Spinal cord (tissue), 10 donors: ENCODE measurements around the gene RAB33B. TPM values are rescaled to one million over a fixed set of nuclear protein-coding genes. Genes with fewer than 3 reads are reported as not detected.
"Not testable (repeated sequence)": the region's sequence is repeated elsewhere in the genome, so short reads cannot be mapped to it uniquely, and the experiment has no call there.

Experiments
- DNase-seq, 6 donors: peaks; one replicate each; pipeline versions ENCODE4 v3.0.0 to v3.0.0-alpha.2; 2013 to 2015; ENCODE audit warnings: low spot score in 6 of 6, low read depth in 4 of 6
- H3K27ac ChIP-seq: one replicate; pipeline ENCODE4 v1.5.1; 2013; ENCODE audit warnings: low read depth, low read length, control low read depth
- H3K27me3 ChIP-seq: one replicate; pipeline ENCODE4 v1.6.1; 2013; ENCODE audit warnings: low read length; ENCODE audit not compliant: control insufficient read depth, insufficient read depth
- H3K36me3 ChIP-seq: one replicate; pipeline ENCODE4 v1.6.1; 2013; ENCODE audit warnings: low read length; ENCODE audit not compliant: control insufficient read depth, insufficient read depth
- H3K4me1 ChIP-seq: one replicate; pipeline ENCODE4 v1.6.1; 2013; ENCODE audit warnings: low read length; ENCODE audit not compliant: control insufficient read depth, insufficient read depth
- H3K4me3 ChIP-seq: one replicate; pipeline ENCODE4 v1.5.1; 2013; ENCODE audit warnings: low read depth, low read length, control low read depth
- H3K9me3 ChIP-seq: one replicate; pipeline ENCODE4 v1.6.1; 2013; ENCODE audit warnings: low read length; ENCODE audit not compliant: control insufficient read depth, insufficient read depth
- WGBS: methylation state at CpG from one replicate; pipeline ENCODE4 v1.1.5; 2013; ENCODE audit warnings: missing lambda C conversion rate; ENCODE audit not compliant: insufficient coverage; 5-methylcytosine and 5-hydroxymethylcytosine counted together
- long read RNA-seq, 4 donors: transcript quantifications; one replicate each; lab custom pipeline, GENCODE V29; 2026
- polyA plus RNA-seq, 2 donors: library from polyadenylated mRNA; unstranded; fragments of 120-200 nt; gene quantifications; one replicate each; pipeline ENCODE4 v1.2.1, GENCODE V29; 2013; ENCODE audit not compliant: insufficient read length in 2 of 2
- total RNA-seq, 2 donors: library from RNA; depleted of rRNA in 1 of 2; stranded (reverse); fragments of 120-200 nt in 1 of 2; fragments of >200 nt in 1 of 2; gene quantifications; one replicate each; pipeline versions ENCODE4 v1.2.3 to v1.2.4, GENCODE V29; 2013 to 2014
- donor health status: healthy.

RAB33B gene
- total RNA-seq = 10 to 100 TPM; 11.2 to 30.1 TPM
- polyA plus RNA-seq = 1 to 10 TPM; 7.9 to 9.7 TPM
- long read RNA-seq, donor 1, full-length matches to known transcripts = 5 of 10 reads
- long read RNA-seq, donor 1, partial matches to known transcripts = 0 of 10 reads
- long read RNA-seq, donor 1, other reads (novel, unspliced or antisense) = 5 of 10 reads
- long read RNA-seq, donor 2, full-length matches to known transcripts = 2 of 2 reads
- long read RNA-seq, donor 2, partial matches to known transcripts = 0 of 2 reads
- long read RNA-seq, donor 2, other reads (novel, unspliced or antisense) = 0 of 2 reads
- long read RNA-seq, donor 3, full-length matches to known transcripts = 5 of 5 reads
- long read RNA-seq, donor 3, partial matches to known transcripts = 0 of 5 reads
- long read RNA-seq, donor 3, other reads (novel, unspliced or antisense) = 0 of 5 reads
- long read RNA-seq, donor 4, full-length matches to known transcripts = 7 of 7 reads
- long read RNA-seq, donor 4, partial matches to known transcripts = 0 of 7 reads
- long read RNA-seq, donor 4, other reads (novel, unspliced or antisense) = 0 of 7 reads

GRCh38 chr4:139454111-139455045 lies at the start of gene RAB33B:
Gene RAB33B (plus strand): TSS chr4:139454121. CDS start chr4:139454196, 75 bp downstream.
- Histone ChIP-seq H3K36me3 (no peaks in the 10 kb centered on the region), H3K27ac (peak within 1 kb of the TSS; percentile 89), H3K9me3 (no peaks in the 10 kb centered on the region), H3K27me3 (no peaks in the 10 kb centered on the region), H3K4me3 (peak within 1 kb of the TSS; percentile 90), H3K4me1 (peaks cover 4% of the 10 kb centered on the region)
- 1% methylated on average over 37 of the region's 46 CpGs for WGBS
- DNase-seq = peak in 4 of 6 donors; percentile 4 to 69 (median 12)

DNA sequence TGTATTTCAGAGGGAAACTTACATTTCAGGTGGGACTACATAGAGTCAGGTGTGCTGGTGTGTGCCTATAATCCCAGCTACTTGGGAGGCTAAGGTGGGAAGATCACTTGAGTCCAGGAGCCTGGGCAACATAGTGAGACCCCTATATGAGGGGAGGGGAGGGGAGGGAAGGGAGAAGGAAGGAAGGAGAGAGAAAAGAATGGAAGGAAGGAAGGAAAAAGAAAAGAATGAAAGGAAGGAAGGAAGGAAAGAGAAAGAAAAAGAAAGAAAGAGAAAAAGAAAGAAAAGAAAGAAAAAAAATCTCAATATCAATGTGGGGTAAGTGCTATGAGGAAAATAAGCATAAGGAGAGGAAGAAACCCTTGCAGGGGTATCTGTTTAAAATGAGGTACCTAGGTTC lies 43.6 kb upstream of the RAB33B start:
- DNase-seq = no peak
- Histone ChIP-seq H3K27ac (no peak overlapping the region), H3K27me3 (no peaks in the 10 kb centered on the region), H3K9me3 (peaks cover 2% of the 10 kb centered on the region), H3K4me1 (no peaks in the 10 kb centered on the region), H3K4me3 (no peak overlapping the region), H3K36me3 (no peaks in the 10 kb centered on the region)

DNA sequence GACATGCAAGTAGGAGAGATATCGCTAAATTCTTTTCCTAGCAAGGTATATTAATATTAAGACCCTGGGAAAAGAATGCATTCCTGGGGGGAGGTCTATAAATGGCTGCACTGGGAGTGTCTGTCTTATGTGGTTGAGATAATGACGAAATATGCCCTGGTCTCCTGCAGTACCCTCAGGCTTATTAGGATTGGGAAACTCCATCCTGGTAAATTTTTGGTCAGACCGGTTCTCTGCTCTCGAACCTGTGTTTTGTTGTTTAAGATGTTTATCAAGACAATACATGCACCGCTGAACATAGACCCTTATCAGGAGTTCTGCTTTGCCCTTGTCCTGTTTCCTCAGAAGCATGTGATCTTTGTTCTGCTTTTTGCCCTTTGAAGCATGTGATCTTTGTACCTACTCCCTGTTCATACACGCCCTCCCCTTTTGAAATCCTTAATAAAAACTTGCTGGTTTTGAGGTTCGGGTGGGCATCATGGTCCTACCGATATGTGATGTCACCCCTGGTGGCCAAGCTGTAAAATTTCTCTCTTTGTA lies 39.2 kb upstream of the RAB33B start:
- not testable (repeated sequence) for H3K27me3 ChIP-seq, H3K4me3 ChIP-seq, H3K36me3 ChIP-seq, H3K4me1 ChIP-seq, H3K27ac ChIP-seq, H3K9me3 ChIP-seq, DNase-seq
- 96% methylated on average over 5 of the region's 8 CpGs for WGBS

- no peaks in the 10 kb centered on the region for H3K27me3 ChIP-seq
- no CpG with 5 or more reads among the region's 2 CpGs for WGBS
- no peaks in the 10 kb centered on the region for H3K36me3 ChIP-seq
- no peaks in the 10 kb centered on the region for H3K4me1 ChIP-seq
- H3K4me3 ChIP-seq = no peak overlapping the region
- peak in 4 of 6 donors; percentile 2 to 73 (median 24) for DNase-seq
- peaks cover 4% of the 10 kb centered on the region for H3K9me3 ChIP-seq
- no peak overlapping the region for H3K27ac ChIP-seq
Observed at GRCh38 chr4:139416073-139416673, 37.7 kb upstream of the RAB33B start.

- peak overlapping the region; percentile 16 for H3K27ac ChIP-seq
- no peaks in the 10 kb centered on the region for H3K4me1 ChIP-seq
- H3K9me3 ChIP-seq = peaks cover 7% of the 10 kb centered on the region
- peak in 1 of 6 donors; percentile 39 for DNase-seq
- no CpG with 5 or more reads among the region's 2 CpGs for WGBS
- no peaks in the 10 kb centered on the region for H3K36me3 ChIP-seq
- no peaks in the 10 kb centered on the region for H3K27me3 ChIP-seq
- no peak overlapping the region for H3K4me3 ChIP-seq
Observed at GRCh38 chr4:139419388-139419914, 34.5 kb upstream of the RAB33B start.

DNA sequence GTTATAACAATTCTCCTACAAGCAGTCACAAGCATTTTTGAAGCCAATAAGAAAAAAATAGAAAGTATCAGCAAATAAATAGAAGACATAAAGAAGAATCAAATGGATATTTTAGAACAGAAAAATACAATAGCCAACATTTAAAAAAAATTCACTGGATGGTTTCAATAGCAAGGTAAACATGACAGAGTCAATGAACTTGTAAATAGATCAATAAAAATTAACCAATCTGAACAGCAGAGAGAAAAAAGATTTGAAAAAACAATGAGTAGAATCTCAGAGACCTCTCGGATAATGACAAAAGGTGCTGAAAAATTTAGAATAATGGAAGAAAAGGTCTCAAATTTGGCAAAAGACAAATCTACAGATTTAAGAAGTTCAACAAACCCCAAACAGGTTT lies 33.3 kb upstream of the RAB33B start:
- no peaks in the 10 kb centered on the region for H3K4me1 ChIP-seq
- H3K9me3 ChIP-seq = peaks cover 5% of the 10 kb centered on the region
- H3K36me3 ChIP-seq = no peaks in the 10 kb centered on the region
- no peaks in the 10 kb centered on the region for H3K27me3 ChIP-seq
- H3K27ac ChIP-seq = no peak overlapping the region
- no peak overlapping the region for H3K4me3 ChIP-seq
- WGBS = no CpG with 5 or more reads among the region's 1 CpG
- no peak for DNase-seq

DNA sequence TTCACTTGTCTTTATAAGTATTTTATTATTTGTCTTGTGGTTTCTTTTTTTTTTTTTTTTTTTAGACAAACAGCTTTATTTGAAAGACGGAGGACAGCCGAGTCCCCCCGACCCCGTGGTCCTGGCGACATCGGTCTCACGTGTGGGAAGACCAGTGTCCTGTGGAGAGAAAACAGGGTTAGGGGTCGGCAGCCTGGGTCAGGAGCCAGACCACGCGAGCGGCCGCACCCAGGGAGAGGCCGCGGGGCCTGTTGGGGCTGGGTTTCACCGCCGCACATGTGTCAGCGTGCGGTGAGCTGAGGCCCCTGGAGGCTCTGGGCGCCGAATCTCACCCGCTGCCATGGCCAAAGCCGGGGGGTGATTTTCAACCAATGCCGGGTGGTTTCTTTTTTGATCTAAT lies 17.8 kb upstream of the RAB33B start:
- Histone ChIP-seq H3K9me3 (peaks cover 22% of the 10 kb centered on the region), H3K4me1 (no peaks in the 10 kb centered on the region), H3K36me3 (peaks cover 4% of the 10 kb centered on the region), H3K27ac (no peak overlapping the region), H3K4me3 (no peak overlapping the region), H3K27me3 (no peaks in the 10 kb centered on the region)
- WGBS = over 99% methylated on average over 18 of the region's 23 CpGs
- DNase-seq = no peak

DNA sequence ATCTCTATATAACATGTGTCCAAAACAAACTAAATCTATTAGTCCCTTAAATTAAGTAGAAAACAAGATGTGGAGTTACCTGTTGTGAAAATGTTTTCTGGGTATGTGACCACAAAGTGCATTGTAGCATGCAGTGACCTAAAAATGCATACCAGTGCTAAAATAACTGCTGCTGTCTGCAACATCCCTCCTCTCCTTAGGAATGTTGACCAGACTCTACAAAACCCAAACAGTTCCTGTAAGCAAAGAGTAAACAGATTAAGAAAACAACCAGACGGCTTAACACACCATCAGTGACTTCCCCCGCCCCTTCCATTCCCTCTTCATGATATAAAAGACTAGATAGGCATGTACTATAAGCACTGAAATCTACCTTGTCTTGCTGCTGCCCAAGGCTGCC lies 15.8 kb upstream of the RAB33B start:
- Histone ChIP-seq H3K4me3 (no peak overlapping the region), H3K27me3 (no peaks in the 10 kb centered on the region), H3K4me1 (no peaks in the 10 kb centered on the region), H3K9me3 (peaks cover 20% of the 10 kb centered on the region), H3K36me3 (peaks cover 4% of the 10 kb centered on the region), H3K27ac (no peak overlapping the region)
- no CpG with 5 or more reads among the region's 2 CpGs for WGBS
- DNase-seq = no peak

DNA sequence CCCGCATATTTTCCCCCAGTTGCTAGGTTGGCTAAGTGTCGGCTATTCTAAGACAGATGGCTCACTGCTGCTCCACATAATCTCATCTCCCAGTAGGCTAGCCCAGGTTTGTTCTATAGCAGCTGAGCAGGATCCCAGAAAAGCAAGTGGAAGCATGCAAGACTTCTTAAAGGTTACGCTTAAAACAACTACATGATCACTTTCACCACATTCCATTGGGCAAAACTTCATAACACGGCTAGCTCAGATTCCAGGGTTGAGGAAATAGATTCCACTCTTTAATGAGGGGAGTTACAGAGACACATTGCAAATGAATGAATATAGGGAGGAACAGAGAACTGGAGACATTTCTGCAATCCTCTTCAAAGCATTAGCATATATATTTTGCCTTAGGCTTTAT lies 12.9 kb upstream of the RAB33B start:
- DNase-seq = no peak
- no peak overlapping the region for H3K4me3 ChIP-seq
- peaks cover 20% of the 10 kb centered on the region for H3K9me3 ChIP-seq
- H3K4me1 ChIP-seq = no peaks in the 10 kb centered on the region
- no peak overlapping the region for H3K27ac ChIP-seq
- no peaks in the 10 kb centered on the region for H3K27me3 ChIP-seq
- WGBS = 76% methylated on average over 2 of the region's 4 CpGs
- H3K36me3 ChIP-seq = peaks cover 3% of the 10 kb centered on the region
